Cardiac fibroblast (primary cell): Measurements from ENCODE around the gene ROBO1.

Experiments used
- DNase-seq, 2 donors: peaks; one replicate each; pipeline versions ENCODE4 v3.0.0 to v3.0.0-alpha.2; 2010; ENCODE audit warnings: low read depth in 2 of 2
- H3K4me3 ChIP-seq, 2 donors: replicated peaks in 1 of 2; 1 replicate in 1 of 2; 2 replicates in 1 of 2; pipeline ENCODE4 v1.5.1; 2011; ENCODE audit warnings: low read depth in 2 of 2, low read length in 2 of 2, mild to moderate bottlenecking in 2 of 2, moderate library complexity in 1 of 2
- TF ChIP-seq, protein P1 (sequence below): IDR thresholded peaks from one replicate; pipeline ENCODE4 v1.5.1; 2011; ENCODE audit warnings: low read depth, mild to moderate bottlenecking, low read length, inconsistent platforms

Gene ROBO1

DNA sequence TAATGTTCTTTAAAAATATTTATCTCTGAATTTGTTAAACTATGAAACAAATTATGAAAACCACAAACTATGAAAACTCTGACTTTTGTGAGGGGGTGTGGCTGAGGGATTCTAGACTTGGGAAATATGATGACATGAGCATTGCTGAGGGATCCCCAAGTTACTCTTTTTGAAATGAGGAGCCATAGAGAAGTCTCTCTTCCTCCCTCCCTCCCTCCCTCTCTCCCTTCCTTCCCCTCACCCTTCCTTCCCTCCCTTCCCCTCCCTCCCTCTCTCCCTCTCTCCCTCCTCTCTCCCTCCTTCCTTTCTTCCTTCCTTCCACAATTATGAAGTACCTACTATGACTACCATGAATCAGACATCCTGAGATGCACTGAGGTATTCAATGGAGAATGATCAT lies 673.1 kb downstream of the ROBO1 start:
- TF ChIP-seq, protein P1, sequence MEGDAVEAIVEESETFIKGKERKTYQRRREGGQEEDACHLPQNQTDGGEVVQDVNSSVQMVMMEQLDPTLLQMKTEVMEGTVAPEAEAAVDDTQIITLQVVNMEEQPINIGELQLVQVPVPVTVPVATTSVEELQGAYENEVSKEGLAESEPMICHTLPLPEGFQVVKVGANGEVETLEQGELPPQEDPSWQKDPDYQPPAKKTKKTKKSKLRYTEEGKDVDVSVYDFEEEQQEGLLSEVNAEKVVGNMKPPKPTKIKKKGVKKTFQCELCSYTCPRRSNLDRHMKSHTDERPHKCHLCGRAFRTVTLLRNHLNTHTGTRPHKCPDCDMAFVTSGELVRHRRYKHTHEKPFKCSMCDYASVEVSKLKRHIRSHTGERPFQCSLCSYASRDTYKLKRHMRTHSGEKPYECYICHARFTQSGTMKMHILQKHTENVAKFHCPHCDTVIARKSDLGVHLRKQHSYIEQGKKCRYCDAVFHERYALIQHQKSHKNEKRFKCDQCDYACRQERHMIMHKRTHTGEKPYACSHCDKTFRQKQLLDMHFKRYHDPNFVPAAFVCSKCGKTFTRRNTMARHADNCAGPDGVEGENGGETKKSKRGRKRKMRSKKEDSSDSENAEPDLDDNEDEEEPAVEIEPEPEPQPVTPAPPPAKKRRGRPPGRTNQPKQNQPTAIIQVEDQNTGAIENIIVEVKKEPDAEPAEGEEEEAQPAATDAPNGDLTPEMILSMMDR, result no peak
- no peak overlapping the region for H3K4me3 ChIP-seq
- DNase-seq, result no peak

GRCh38 chr3:79086514-79086913 lies 681.3 kb downstream of the ROBO1 start:
- peak; percentile 69 to 80 for DNase-seq
- H3K4me3 ChIP-seq, result no peak overlapping the region
- TF ChIP-seq, protein P1, result peak; percentile 79

DNA sequence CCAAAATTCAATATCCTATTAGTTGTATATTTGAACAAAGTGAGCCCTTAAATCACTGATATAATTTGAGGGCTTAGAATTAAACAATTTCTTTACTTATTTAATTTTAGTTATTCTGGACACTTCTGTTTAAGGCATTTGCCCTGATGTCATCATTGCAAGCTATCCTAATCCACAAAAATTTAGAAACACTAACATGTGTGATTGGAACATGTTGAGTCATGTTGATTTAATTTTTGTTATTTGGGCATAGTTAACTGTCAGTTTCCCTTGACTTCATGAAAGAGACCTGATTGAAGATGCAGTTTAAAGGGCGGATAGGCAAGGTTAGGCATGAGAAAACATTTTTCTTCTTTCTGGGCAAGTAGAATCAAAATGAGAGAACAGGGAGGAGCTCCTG lies 682.6 kb downstream of the ROBO1 start:
- TF ChIP-seq, protein P1, result no peak
- DNase-seq, result peak in 1 of 2 donors; percentile 38
- H3K4me3 ChIP-seq, result no peak overlapping the region

- TF ChIP-seq, protein P1, result no peak
- H3K4me3 ChIP-seq, result no peak overlapping the region
- DNase-seq, result no peak
These were observed 686.5 kb downstream of the ROBO1 start for GRCh38 chr3:79081335-79081734.

DNA sequence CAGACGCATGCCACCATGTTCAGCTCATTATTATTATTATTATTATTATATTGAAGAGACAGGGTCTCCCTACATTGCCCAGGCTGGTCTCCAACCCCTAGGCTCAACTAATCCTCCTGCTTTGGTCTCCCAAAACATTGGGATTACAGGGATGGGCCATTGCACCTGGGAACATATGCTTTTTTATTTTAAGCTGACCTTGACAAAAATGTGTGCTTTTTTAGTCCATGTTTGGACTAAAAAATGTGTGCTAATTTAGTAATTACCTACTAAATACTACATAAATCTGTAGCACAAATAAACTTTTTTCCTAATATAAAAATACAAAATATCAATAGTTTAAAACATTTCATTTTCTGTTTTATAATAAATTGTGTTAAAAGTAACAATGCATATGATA lies 693.2 kb downstream of the ROBO1 start:
- TF ChIP-seq, protein P1, result no peak
- no peak for DNase-seq
- H3K4me3 ChIP-seq, result no peak overlapping the region

- TF ChIP-seq, protein P1, result no peak
- H3K4me3 ChIP-seq, result no peak overlapping the region
These were observed 700.1 kb downstream of the ROBO1 start for GRCh38 chr3:79067734-79068133.

GRCh38 chr3:79066481-79066880 lies 701.3 kb downstream of the ROBO1 start:
- TF ChIP-seq, protein P1, result no peak
- no peak for DNase-seq
- H3K4me3 ChIP-seq, result no peak overlapping the region

More at GRCh38 chr3:79067734-79068133, 700.1 kb downstream of the ROBO1 start:
- no peak for DNase-seq
